ENCODE results near the gene CFAP46.

Gene CFAP46

DNA sequence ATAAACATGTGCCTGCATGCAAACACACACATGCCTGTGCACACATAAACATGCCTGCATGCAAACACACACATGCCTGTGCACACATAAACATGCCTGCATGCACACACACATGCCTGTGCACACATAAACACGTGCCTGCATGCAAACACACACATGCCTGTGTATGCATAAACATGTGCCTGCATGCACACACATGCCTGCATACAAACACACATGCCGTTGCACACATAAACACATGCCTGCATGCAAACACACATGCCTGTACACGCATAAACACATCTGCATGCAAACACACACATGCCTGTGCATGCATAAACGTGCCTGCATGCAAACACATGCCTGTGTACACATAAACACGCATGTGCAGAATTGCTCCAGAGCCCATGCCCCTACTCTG is 178.8 kb downstream of the CFAP46 start:
- H3K4me1 ChIP-seq (ENCODE audit: control insufficient read depth in 1 of 2, insufficient read depth in 1 of 2, low read depth in 1 of 2, low read length in 1 of 2), result no peaks in the 10 kb centered on the region
- H3K36me3 ChIP-seq, result peaks cover 63% of the 10 kb centered on the region
- TF ChIP-seq, protein P1, sequence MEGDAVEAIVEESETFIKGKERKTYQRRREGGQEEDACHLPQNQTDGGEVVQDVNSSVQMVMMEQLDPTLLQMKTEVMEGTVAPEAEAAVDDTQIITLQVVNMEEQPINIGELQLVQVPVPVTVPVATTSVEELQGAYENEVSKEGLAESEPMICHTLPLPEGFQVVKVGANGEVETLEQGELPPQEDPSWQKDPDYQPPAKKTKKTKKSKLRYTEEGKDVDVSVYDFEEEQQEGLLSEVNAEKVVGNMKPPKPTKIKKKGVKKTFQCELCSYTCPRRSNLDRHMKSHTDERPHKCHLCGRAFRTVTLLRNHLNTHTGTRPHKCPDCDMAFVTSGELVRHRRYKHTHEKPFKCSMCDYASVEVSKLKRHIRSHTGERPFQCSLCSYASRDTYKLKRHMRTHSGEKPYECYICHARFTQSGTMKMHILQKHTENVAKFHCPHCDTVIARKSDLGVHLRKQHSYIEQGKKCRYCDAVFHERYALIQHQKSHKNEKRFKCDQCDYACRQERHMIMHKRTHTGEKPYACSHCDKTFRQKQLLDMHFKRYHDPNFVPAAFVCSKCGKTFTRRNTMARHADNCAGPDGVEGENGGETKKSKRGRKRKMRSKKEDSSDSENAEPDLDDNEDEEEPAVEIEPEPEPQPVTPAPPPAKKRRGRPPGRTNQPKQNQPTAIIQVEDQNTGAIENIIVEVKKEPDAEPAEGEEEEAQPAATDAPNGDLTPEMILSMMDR (IDR thresholded peaks at IDR 0.05), result no peak
- H3K27ac ChIP-seq, result no peak overlapping the region
- H3K27me3 ChIP-seq, result no peaks in the 10 kb centered on the region
- H3K4me3 ChIP-seq (ENCODE audit: low read depth in 1 of 2, low read length in 1 of 2), result no peak overlapping the region
- H3K9me3 ChIP-seq, result peaks cover 6% of the 10 kb centered on the region

DNA sequence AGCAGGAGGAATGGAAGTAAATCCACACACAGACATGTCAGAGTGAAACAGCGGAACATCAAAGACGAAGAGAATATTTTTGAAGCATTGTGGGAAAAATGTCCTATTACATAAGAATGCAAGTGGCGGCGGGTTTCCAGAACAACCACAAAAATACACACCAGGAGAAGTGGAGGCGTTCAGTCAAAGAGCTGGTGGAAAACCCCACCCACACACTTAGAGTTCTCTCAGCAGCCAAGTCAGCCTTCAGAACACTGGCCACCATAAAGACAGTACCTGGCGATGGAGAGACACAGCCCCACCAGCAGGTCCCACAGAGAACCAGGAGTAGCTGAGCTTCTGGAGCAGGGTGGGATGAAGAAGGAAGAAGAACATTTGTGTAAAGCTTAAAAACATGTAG is 180.1 kb downstream of the CFAP46 start:
- peaks cover 63% of the 10 kb centered on the region for H3K36me3 ChIP-seq
- H3K4me3 ChIP-seq (ENCODE audit: low read depth in 1 of 2, low read length in 1 of 2), result no peak overlapping the region
- TF ChIP-seq, protein P1 (IDR thresholded peaks at IDR 0.05), result no peak
- H3K9me3 ChIP-seq, result no peaks in the 10 kb centered on the region
- H3K27ac ChIP-seq, result no peak overlapping the region
- H3K27me3 ChIP-seq, result no peaks in the 10 kb centered on the region
- H3K4me1 ChIP-seq (ENCODE audit: control insufficient read depth in 1 of 2, insufficient read depth in 1 of 2, low read depth in 1 of 2, low read length in 1 of 2), result no peaks in the 10 kb centered on the region

DNA sequence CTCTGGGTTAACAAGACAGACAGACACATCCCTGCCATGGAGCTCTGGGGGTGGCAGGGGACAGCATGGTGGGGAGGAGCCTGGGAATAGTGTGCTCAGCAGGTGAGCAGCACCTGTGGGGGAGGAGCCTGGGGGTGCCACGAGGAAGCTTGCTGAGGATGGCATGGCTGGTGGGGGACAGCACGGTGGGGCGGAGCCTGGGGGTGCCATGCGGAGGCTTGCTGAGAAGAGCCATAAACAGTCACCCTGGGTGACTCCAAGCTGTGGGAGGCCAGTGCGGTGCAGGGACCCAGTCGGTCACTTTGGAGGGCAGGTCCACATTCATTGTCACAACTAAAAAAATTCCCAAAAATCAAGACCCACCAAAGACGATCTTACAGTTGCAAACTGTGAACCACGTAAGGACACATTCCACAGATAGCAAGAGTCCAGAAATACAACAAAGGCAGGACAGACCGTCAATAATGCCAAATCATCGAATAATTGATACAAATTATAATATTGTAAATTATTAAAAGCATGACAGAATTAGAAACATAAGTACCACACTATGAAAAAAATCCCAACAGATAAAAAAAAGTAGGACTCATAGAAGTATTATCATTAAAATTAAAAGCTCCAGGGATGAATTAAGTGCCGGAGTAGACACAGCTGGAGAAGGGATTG is 180.8 kb downstream of the CFAP46 start:
- TF ChIP-seq, protein P1 (IDR thresholded peaks at IDR 0.05), result no peak
- Histone ChIP-seq H3K4me1 (ENCODE audit: control insufficient read depth in 1 of 2, insufficient read depth in 1 of 2, low read depth in 1 of 2, low read length in 1 of 2) (no peaks in the 10 kb centered on the region), H3K36me3 (peaks cover 66% of the 10 kb centered on the region)

DNA sequence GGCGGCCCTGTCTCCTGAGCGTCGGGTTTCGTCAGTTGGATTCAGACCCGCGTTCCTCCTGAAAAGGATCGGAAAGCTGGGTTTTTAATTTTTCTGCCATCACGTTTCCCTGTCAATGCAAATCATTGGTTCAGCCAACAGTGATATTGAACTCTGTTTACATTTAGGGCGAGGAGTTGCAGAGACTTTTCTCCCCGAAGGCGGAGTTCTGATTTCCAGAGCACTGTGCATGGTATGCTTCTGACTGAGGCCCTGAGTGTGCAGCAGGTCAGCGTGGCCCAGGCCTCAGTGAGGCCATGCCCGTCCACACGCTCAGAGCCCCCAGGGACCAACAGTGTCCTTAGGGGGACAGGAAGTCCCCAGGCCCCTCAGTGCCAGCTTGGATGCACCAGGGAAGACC is 183.5 kb downstream of the CFAP46 start:
- Histone ChIP-seq H3K9me3 (no peaks in the 10 kb centered on the region), H3K27ac (no peak overlapping the region), H3K36me3 (peaks cover 75% of the 10 kb centered on the region), H3K4me3 (ENCODE audit: low read depth in 1 of 2, low read length in 1 of 2) (no peak overlapping the region), H3K4me1 (ENCODE audit: control insufficient read depth in 1 of 2, insufficient read depth in 1 of 2, low read depth in 1 of 2, low read length in 1 of 2) (no peaks in the 10 kb centered on the region), H3K27me3 (no peaks in the 10 kb centered on the region)
- TF ChIP-seq, protein P1 (IDR thresholded peaks at IDR 0.05), result no peak

More for the DNA sequence above, 180.8 kb downstream of the CFAP46 start:
- Histone ChIP-seq H3K9me3 (no peaks in the 10 kb centered on the region), H3K4me3 (ENCODE audit: low read depth in 1 of 2, low read length in 1 of 2) (no peak overlapping the region), H3K27ac (no peak overlapping the region), H3K27me3 (no peaks in the 10 kb centered on the region)

Data from neutrophil (primary cell).